GM20000 (cell line): ENCODE results near the gene EFCAB8.

Source experiments
- DNase-seq: peaks from one replicate; pipeline ENCODE4 v3.0.0; 2012; ENCODE audit warnings: low spot score
- TF ChIP-seq, protein P1 (sequence below): IDR thresholded peaks from 2 replicates; pipeline ENCODE4 v1.5.1; 2012; ENCODE audit warnings: mild to moderate bottlenecking, control low read depth; ENCODE audit errors: extremely low read depth, missing control alignments

EFCAB8 gene

DNA sequence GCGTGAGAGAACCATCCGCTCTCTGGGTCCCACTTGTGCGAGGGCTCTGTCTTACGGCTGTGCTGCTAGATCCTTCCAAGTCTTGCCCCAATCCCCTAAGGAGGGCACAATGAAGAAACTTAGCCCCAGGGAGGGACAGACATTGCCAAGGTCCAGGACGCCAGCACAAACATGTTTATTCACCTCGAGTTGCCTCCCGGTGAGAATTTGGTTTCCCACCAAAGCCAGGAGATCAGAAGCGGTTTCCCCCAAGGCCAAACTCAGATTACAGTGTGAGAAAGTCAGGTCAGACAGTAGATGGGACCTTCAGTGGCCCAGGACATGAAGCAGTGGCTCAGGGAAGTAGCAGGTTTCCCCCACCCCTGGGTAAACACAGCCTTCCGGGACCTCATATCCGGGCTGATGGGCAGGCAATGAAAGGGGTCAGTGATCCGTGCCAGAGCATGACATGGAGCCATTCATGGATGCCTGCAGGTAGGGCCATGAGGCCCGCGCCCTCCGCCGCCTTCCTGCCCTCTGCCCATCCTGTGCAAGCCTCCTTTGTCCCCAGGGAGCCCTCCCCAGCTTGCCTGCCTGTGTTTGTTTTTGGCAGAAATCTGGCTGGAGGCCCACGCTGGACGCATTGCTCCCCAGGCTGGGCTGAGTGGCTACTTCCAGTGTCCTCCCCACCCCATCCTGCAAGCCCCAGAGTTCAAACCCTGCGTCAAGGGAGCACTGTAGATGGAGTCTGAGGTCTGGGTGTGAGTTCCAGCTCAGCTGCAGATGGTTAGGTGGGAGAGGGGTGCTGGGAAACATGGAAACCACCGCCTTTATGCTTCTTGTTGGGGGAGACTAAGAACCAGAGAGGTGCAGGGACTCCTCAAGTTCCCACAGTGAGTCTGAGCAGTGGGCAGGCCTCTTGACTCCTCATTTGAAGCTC is 150.8 kb downstream of the EFCAB8 start:
- TF ChIP-seq, protein P1, sequence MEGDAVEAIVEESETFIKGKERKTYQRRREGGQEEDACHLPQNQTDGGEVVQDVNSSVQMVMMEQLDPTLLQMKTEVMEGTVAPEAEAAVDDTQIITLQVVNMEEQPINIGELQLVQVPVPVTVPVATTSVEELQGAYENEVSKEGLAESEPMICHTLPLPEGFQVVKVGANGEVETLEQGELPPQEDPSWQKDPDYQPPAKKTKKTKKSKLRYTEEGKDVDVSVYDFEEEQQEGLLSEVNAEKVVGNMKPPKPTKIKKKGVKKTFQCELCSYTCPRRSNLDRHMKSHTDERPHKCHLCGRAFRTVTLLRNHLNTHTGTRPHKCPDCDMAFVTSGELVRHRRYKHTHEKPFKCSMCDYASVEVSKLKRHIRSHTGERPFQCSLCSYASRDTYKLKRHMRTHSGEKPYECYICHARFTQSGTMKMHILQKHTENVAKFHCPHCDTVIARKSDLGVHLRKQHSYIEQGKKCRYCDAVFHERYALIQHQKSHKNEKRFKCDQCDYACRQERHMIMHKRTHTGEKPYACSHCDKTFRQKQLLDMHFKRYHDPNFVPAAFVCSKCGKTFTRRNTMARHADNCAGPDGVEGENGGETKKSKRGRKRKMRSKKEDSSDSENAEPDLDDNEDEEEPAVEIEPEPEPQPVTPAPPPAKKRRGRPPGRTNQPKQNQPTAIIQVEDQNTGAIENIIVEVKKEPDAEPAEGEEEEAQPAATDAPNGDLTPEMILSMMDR, result no peak
- DNase-seq, result no peak

DNA sequence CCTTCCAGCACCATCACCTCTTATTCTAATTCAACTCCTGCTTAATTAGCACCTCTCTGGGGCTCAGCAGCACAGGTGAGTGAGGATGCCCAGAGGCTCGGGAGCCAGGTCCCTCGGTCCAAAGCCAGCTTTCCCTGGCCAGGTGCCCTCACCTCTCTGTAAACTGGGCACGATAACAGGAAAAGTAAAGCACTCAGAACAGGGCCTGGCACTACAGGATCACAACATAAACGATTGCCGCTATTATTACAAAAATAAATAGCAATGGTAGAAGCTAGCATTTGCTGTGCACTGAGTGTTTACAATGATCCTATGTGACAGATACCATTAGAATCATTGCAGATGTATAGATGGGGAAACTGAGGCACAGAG is 151.4 kb downstream of the EFCAB8 start:
- TF ChIP-seq, protein P1, result no peak
- DNase-seq, result no peak

DNA sequence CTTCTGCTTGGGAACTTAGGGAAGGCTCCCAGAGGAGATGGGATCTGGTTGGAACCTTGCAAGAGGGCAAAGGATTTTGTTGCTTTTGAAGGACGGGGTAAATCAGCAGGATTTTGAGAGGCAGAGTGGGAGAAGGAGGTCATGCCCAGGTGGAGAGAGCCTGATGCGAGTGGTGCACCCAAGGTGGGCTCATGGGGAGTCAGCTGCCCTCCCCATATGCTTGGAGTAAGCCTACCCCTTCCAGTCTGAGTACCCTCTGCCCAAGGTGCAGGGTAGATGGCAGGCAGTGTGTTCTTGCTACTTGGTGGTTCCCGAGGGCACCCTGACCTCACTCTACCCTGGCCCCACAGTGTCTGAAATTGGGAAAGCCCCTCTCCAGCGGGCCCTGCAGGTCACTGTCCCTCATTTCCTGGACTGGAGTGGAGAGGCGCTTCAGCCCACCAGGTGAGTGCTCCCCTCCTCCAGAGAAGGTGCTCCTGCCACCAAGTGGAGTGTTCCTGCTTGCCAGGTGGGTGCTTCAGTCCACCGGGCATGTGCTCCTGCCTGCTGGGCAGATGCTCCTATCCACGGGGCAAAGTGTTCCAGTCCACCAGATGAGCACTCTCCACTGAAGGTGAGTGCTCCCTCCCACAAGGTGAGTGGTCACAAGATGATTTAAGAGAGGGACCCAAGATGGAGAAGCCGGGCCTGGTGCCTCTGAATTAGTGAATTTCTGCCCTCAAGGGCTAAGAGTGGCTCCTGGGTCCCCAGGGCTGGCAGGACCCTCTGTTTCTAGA is 152.1 kb downstream of the EFCAB8 start:
- DNase-seq, result no peak
- TF ChIP-seq, protein P1, result no peak
